AG09309 (cell line): ENCODE results near the gene CLCNKA.
"Not testable (repeated sequence)": the region's sequence is repeated elsewhere in the genome, so short reads cannot be mapped to it uniquely, and the experiment has no call there.

Experiments
- DNase-seq: peaks from one replicate; pipeline ENCODE4 v3.0.0-alpha.2; 2010; ENCODE audit warnings: low read depth
- H3K4me3 ChIP-seq: 2 replicates; pipeline ENCODE4 v1.5.1; 2011; ENCODE audit warnings: mild to moderate bottlenecking, low read depth, low read length, moderate library complexity; ENCODE audit not compliant: control insufficient read depth
- TF ChIP-seq, protein P1 (sequence below): IDR thresholded peaks from 2 replicates; pipeline ENCODE4 v1.5.1; 2011; ENCODE audit warnings: mild to moderate bottlenecking, low read depth, low read length, inconsistent platforms; ENCODE audit not compliant: insufficient read depth, control insufficient read depth; ENCODE audit errors: missing control alignments

CLCNKA gene

GRCh38 chr1:16018308-16018707 lies 3.5 kb upstream of the CLCNKA start:
- H3K4me3 ChIP-seq = no peak overlapping the region
- TF ChIP-seq, protein P1, sequence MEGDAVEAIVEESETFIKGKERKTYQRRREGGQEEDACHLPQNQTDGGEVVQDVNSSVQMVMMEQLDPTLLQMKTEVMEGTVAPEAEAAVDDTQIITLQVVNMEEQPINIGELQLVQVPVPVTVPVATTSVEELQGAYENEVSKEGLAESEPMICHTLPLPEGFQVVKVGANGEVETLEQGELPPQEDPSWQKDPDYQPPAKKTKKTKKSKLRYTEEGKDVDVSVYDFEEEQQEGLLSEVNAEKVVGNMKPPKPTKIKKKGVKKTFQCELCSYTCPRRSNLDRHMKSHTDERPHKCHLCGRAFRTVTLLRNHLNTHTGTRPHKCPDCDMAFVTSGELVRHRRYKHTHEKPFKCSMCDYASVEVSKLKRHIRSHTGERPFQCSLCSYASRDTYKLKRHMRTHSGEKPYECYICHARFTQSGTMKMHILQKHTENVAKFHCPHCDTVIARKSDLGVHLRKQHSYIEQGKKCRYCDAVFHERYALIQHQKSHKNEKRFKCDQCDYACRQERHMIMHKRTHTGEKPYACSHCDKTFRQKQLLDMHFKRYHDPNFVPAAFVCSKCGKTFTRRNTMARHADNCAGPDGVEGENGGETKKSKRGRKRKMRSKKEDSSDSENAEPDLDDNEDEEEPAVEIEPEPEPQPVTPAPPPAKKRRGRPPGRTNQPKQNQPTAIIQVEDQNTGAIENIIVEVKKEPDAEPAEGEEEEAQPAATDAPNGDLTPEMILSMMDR = no peak
- no peak for DNase-seq

DNA sequence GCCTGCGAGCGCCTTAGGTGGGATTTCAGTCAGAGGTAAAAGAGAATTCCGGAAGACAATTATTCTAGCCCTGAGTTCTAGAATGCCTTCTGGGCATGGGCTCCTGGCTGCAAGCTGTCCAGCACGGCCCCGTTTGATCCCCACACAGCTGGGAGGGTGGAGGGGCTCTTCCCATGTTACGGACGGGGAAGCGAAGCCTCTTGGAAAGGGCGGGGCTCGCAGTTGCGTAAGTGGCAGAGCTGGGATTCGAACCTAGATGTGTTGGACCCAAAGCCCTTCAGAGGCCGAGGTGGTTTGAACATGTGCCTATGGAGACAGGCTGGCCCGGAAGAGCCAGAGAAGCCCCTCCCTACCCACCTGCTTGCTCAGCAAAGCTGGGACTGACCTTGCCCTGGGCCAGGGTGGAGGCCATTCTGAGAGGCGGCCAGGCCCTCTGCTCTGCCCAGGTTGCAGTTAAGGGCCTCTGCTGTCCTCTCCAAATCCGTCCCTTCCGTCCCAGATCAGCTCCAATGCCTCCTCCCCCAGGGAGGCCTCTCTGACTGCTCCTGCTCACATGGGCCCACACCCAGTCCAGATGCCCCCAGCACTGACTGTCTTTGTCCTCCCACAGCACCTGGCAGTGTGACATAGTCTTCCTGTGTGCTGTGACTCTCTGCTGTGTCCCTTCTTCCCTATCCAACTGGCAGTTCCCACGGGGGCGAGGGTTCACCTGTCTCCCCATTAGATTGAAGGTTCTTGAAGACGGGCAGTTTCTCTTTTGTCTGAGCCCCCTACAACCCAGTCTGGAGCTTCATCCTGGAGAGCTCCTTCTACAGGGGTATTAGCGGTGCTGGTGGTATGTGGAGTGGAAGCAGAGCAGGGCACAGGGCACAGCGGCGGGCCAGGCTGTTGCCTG lies 2.8 kb upstream of the CLCNKA start:
- no peak for DNase-seq
- TF ChIP-seq, protein P1 = no peak
- H3K4me3 ChIP-seq = no peak overlapping the region

GRCh38 chr1:16019644-16020277 lies 2.1 kb upstream of the CLCNKA start:
- no peak overlapping the region for H3K4me3 ChIP-seq
- no peak for DNase-seq
- TF ChIP-seq, protein P1 = no peak

GRCh38 chr1:16020325-16020724 lies 1.5 kb upstream of the CLCNKA start:
- TF ChIP-seq, protein P1 = no peak
- DNase-seq = no peak
- no peak overlapping the region for H3K4me3 ChIP-seq

DNA sequence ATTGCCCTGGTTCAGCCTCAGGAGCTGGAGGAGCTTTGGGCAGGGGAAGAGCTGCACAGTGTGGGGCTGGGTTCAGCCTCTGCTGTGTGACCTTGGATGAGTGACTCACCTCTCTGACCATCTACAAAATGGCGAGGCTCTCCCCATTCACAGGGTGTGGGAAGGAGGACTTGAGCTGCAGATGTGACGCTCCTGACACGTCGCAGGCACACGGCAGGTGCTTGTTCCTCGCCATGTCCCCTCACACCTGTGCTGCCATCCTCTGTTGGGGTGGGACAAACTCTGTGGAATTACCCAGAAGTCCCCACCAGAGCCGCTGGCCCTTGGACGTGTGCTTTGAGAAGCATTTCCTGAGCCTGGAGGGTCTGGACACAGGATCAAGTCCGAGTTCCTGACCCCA lies 958 bp upstream of the CLCNKA start:
- not testable (repeated sequence) for DNase-seq, H3K4me3 ChIP-seq

GRCh38 chr1:16022393-16022792 lies 557 bp downstream of the CLCNKA start:
- TF ChIP-seq, protein P1 = no peak
- no peak for DNase-seq
- H3K4me3 ChIP-seq = no peak overlapping the region

- DNase-seq = no peak
- TF ChIP-seq, protein P1 = no peak
- H3K4me3 ChIP-seq = no peak overlapping the region
Observed at GRCh38 chr1:16023050-16023653, 1.3 kb downstream of the CLCNKA start.

DNA sequence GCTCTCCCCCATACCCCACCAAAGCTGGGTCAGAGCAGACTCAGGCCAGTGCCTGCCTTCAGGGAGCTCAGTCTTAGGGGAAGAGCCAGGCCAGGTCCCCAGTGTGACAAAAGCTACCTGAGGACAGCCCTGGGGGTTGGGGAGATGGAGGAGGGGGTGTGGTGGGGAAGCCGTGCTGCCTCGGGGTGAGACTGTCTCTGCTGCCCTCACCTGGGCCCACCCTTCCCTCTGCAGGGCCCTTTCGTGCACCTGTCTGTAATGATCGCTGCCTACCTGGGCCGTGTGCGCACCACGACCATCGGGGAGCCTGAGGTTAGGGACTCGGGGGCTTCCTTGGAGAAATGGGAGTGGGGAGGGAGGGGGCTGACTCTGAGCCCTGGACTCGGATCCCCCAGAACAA lies 4.5 kb downstream of the CLCNKA start:
- H3K4me3 ChIP-seq, DNase-seq: not testable (repeated sequence)
